ENCODE results near the gene YTHDF2. TPM values are rescaled to one million over a fixed set of nuclear protein-coding genes. Genes with fewer than 3 reads are reported as not detected.

The YTHDF2 gene
- total RNA-seq, 1 experiment from 2014 or later = 117 TPM

GRCh38 chr1:28811369-28811765, 74.6 kb downstream of the YTHDF2 start:
- H3K4me3 Mint-ChIP-seq (ENCODE audit: low read depth, unreplicated experiment) = no peak overlapping the region
- H3K36me3 Mint-ChIP-seq (ENCODE audit: insufficient read depth, unreplicated experiment) = peaks cover 10% of the 10 kb centered on the region
- H3K9me3 Mint-ChIP-seq (ENCODE audit: low read depth, unreplicated experiment) = no peaks in the 10 kb centered on the region
- peak overlapping the region; percentile 77 for H3K27ac Mint-ChIP-seq (ENCODE audit: unreplicated experiment)
- CTCF ChIA-PET = interaction anchor here (0.6 kb wide), 1 partner anchor 63 kb away, joined by 3 read pairs; no protein-coding TSS in a partner anchor
- intact Hi-C loops (cut with micrococcal nuclease; ENCODE audit: unreplicated experiment) = no loop called here
- no peak for DNase-seq
- no peak for TF ChIP-seq CTCF (IDR thresholded peaks at IDR 0.05; ENCODE audit: unreplicated experiment)
- peaks cover 85% of the 10 kb centered on the region for H3K27me3 Mint-ChIP-seq (ENCODE audit: unreplicated experiment)
- BruUV-seq (replicated peaks) = no TSS peak
- H3K4me1 Mint-ChIP-seq (ENCODE audit: low read depth, unreplicated experiment) = peaks cover 10% of the 10 kb centered on the region

GRCh38 chr1:28811766-28812668, 75.3 kb downstream of the YTHDF2 start, which contains the start of gene OPRD1:
TSS of gene OPRD1 (plus strand) at chr1:28812170. CDS start at chr1:28812384, 214 bp downstream.
- H3K27ac Mint-ChIP-seq (ENCODE audit: unreplicated experiment) = peak within 1 kb of the TSS; percentile 77
- BruUV-seq (replicated peaks) = no TSS peak
- H3K36me3 Mint-ChIP-seq (ENCODE audit: insufficient read depth, unreplicated experiment) = peaks cover 11% of the 10 kb centered on the region
- peaks cover 10% of the 10 kb centered on the region for H3K4me1 Mint-ChIP-seq (ENCODE audit: low read depth, unreplicated experiment)
- CTCF ChIA-PET = interaction anchor here (0.6 kb wide), 1 partner anchor 62 kb away, joined by 3 read pairs; no protein-coding TSS in a partner anchor
- DNase-seq = no peak
- peaks cover 85% of the 10 kb centered on the region for H3K27me3 Mint-ChIP-seq (ENCODE audit: unreplicated experiment)
- TF ChIP-seq CTCF (IDR thresholded peaks at IDR 0.05; ENCODE audit: unreplicated experiment) = no peak
- H3K9me3 Mint-ChIP-seq (ENCODE audit: low read depth, unreplicated experiment) = no peaks in the 10 kb centered on the region
- no peak within 1 kb of the TSS for H3K4me3 Mint-ChIP-seq (ENCODE audit: low read depth, unreplicated experiment)
- intact Hi-C loops (cut with micrococcal nuclease; ENCODE audit: unreplicated experiment) = no loop called here

DNA sequence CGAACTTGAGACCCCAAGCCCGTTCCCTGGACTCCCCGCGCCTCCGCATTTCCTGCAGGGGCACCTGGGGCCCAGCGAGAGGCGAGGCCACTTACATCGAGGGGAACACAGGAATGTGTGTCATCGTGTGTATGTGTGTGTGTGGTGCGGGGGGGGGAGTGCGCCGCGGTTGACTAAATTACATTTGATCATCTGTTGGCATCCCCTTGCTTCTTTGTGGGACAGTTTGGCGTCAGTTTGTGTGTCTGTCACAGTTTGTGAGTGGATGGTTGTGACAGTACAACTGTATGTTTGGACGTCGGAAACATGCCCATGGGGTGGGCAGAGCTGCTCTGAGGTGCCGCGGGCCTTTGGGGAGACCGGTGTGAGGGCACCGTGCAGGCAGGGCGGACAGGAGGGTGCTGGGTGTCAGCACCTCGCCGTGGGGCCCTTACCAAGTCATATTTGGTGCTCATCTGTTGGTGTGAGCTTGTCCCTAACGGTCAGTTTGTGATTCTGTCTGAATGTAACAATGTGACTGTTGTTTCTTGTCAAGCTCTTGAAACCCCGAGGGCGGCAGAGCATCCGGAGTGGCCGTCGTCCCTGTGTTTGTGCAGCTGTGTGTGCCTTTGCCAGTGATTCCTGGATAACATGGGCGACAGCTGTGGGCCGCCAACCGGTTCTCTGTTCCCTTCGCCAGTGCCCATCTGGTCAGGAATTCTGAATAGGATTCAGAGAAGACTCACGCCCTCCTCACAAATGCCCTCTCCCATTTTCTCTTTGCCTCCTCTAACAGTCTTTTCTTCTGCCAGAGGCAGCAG, 76.1 kb downstream of the YTHDF2 start:
- Mint-ChIP-seq H3K27ac (ENCODE audit: unreplicated experiment) (no peak overlapping the region), H3K4me1 (ENCODE audit: low read depth, unreplicated experiment) (peaks cover 10% of the 10 kb centered on the region), H3K27me3 (ENCODE audit: unreplicated experiment) (peaks cover 85% of the 10 kb centered on the region), H3K36me3 (ENCODE audit: insufficient read depth, unreplicated experiment) (peaks cover 13% of the 10 kb centered on the region), H3K4me3 (ENCODE audit: low read depth, unreplicated experiment) (no peak overlapping the region), H3K9me3 (ENCODE audit: low read depth, unreplicated experiment) (no peaks in the 10 kb centered on the region)
- no peak for TF ChIP-seq CTCF (IDR thresholded peaks at IDR 0.05; ENCODE audit: unreplicated experiment)
- CTCF ChIA-PET = interaction anchor here (1.0 kb wide), 1 partner anchor 64 kb away, joined by 3 read pairs; no protein-coding TSS in a partner anchor
- no peak for DNase-seq
- BruUV-seq (replicated peaks) = no TSS peak
- intact Hi-C loops (cut with micrococcal nuclease; ENCODE audit: unreplicated experiment) = no loop called here

DNA sequence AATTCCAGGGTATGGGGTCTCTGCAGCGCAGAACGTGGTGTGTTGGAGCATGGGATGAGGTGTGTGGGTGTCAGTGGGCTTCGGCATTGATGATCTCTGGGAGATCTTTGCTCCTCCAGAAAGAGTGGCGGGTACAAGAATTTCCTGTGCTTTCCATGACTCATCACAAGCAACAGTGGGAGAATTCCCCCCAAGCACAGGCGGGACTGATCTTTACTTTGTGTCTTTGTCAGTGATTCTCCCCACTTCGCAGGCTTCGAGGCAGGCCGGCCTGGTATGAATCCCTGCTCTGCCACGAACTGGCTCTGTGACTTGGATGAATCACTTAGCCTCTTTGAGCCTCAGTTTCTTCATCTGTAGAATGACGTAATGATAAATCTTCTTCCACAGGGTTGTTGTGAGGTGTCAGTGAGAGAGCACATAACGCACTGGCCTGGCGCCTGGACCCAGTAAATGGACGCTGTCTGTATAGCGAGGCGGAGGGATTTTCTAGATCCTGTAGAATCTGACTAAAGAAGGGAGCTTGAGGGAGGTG, 77.3 kb downstream of the YTHDF2 start:
- TF ChIP-seq CTCF (IDR thresholded peaks at IDR 0.05; ENCODE audit: unreplicated experiment) = no peak
- Mint-ChIP-seq H3K27ac (ENCODE audit: unreplicated experiment) (no peak overlapping the region), H3K27me3 (ENCODE audit: unreplicated experiment) (peaks cover 96% of the 10 kb centered on the region), H3K36me3 (ENCODE audit: insufficient read depth, unreplicated experiment) (peaks cover 13% of the 10 kb centered on the region), H3K4me1 (ENCODE audit: low read depth, unreplicated experiment) (peaks cover 10% of the 10 kb centered on the region), H3K4me3 (ENCODE audit: low read depth, unreplicated experiment) (no peak overlapping the region), H3K9me3 (ENCODE audit: low read depth, unreplicated experiment) (no peaks in the 10 kb centered on the region)
- no TSS peak for BruUV-seq (replicated peaks)
- CTCF ChIA-PET = interaction anchor here (0.6 kb wide), 1 partner anchor 38 kb away, joined by 5 read pairs; no protein-coding TSS in a partner anchor
- intact Hi-C loops (cut with micrococcal nuclease; ENCODE audit: unreplicated experiment) = no loop called here
- no peak for DNase-seq
